Liver (tissue), 9 donors: Measurements from ENCODE around the gene SELENOM. TPM values are rescaled to one million over a fixed set of nuclear protein-coding genes. Genes with fewer than 3 reads are reported as not detected.
A peak's percentile ranks its signal among the peaks of the same experiment; 100 is the strongest.

ENCODE experiments used
- DNase-seq: peaks from one replicate; pipeline ENCODE4 v3.0.0-alpha.2; 2017; ENCODE audit warnings: low spot score
- H3K27ac ChIP-seq, 2 donors: one replicate each; pipeline ENCODE4 v1.7.0; 2013; ENCODE audit warnings: inconsistent platforms in 2 of 2, low read length in 2 of 2, control low read depth in 1 of 2, low read depth in 1 of 2, mild to moderate bottlenecking in 1 of 2
- H3K27me3 ChIP-seq, 4 donors: one replicate each; pipeline versions ENCODE4 v1.6.1 to v1.7.0; 2013; ENCODE audit warnings: low read length in 3 of 4, inconsistent platforms in 1 of 4, mild to moderate bottlenecking in 1 of 4, moderate library complexity in 1 of 4; ENCODE audit not compliant: control insufficient read depth in 4 of 4, insufficient read depth in 4 of 4
- H3K36me3 ChIP-seq, 4 donors: one replicate each; pipeline versions ENCODE4 v1.6.1 to v1.7.0; 2013; ENCODE audit warnings: low read length in 3 of 4, mild to moderate bottlenecking in 3 of 4, low read depth in 1 of 4, moderate library complexity in 1 of 4; ENCODE audit not compliant: control insufficient read depth in 4 of 4, insufficient read depth in 3 of 4
- H3K4me1 ChIP-seq, 4 donors: one replicate each; pipeline versions ENCODE4 v1.6.1 to v1.7.0; 2013; ENCODE audit warnings: low read length in 3 of 4, mild to moderate bottlenecking in 3 of 4, moderate library complexity in 1 of 4; ENCODE audit not compliant: control insufficient read depth in 4 of 4, insufficient read depth in 4 of 4
- H3K4me3 ChIP-seq, 3 donors: one replicate each; pipeline versions ENCODE4 v1.6.1 to v1.7.0; 2013; ENCODE audit warnings: low read length in 3 of 3, control low read depth in 1 of 3, low read depth in 1 of 3, mild to moderate bottlenecking in 1 of 3
- H3K9ac ChIP-seq, 2 donors: one replicate each; pipeline ENCODE4 v1.7.0; 2013; ENCODE audit warnings: low read length in 2 of 2, mild to moderate bottlenecking in 2 of 2, moderate library complexity in 2 of 2, control low read depth in 1 of 2, low read depth in 1 of 2
- H3K9me3 ChIP-seq, 4 donors: one replicate each; pipeline versions ENCODE4 v1.6.1 to v1.7.0; 2013; ENCODE audit warnings: low read length in 3 of 4; ENCODE audit not compliant: control insufficient read depth in 4 of 4
- ATF3 ChIP-seq: IDR thresholded peaks from 2 replicates; pipeline ENCODE4 v1.6.1; 2016; ENCODE audit warnings: antibody characterized with exemption
- CTCF ChIP-seq: fragments of 150-350 bp; IDR thresholded peaks from 2 replicates; pipeline ENCODE4 v1.5.1; 2017; ENCODE audit warnings: improper control_type of control experiment, low read depth, low read length; ENCODE audit not compliant: missing input control
- GABPA ChIP-seq, 2 donors: IDR thresholded peaks in 1 of 2; conservative IDR thresholded peaks in 1 of 2; 2 replicates each; pipeline ENCODE4 v1.6.1; 2016; ENCODE audit warnings: antibody characterized with exemption in 2 of 2, mild to moderate bottlenecking in 1 of 2, moderate library complexity in 1 of 2
- HNF4A ChIP-seq, 2 donors: conservative IDR thresholded peaks; 2 replicates each; pipeline ENCODE4 v1.6.1; 2016; ENCODE audit warnings: antibody characterized with exemption in 2 of 2, mild to moderate bottlenecking in 2 of 2
- HNF4G ChIP-seq: IDR thresholded peaks from 2 replicates; pipeline ENCODE4 v1.6.1; 2016; ENCODE audit warnings: antibody characterized with exemption
- JUND ChIP-seq, 2 donors: IDR thresholded peaks; 2 replicates each; pipeline ENCODE4 v1.6.1; 2016; ENCODE audit warnings: antibody characterized with exemption in 2 of 2
- MAX ChIP-seq: IDR thresholded peaks from 2 replicates; pipeline ENCODE4 v1.6.1; 2016; ENCODE audit warnings: antibody characterized with exemption
- NR2F2 ChIP-seq: IDR thresholded peaks from 2 replicates; pipeline ENCODE4 v1.6.1; 2016; ENCODE audit warnings: antibody characterized with exemption
- RAD21 ChIP-seq, 2 donors: IDR thresholded peaks; 2 replicates each; pipeline ENCODE4 v1.6.1; 2016; ENCODE audit warnings: antibody characterized with exemption in 2 of 2, mild to moderate bottlenecking in 2 of 2
- REST ChIP-seq: IDR thresholded peaks from 2 replicates; pipeline ENCODE4 v1.6.1; 2016; ENCODE audit warnings: antibody characterized with exemption, mild to moderate bottlenecking
- RXRA ChIP-seq, 2 donors: IDR thresholded peaks; 2 replicates each; pipeline ENCODE4 v1.6.1; 2017 to 2018; ENCODE audit warnings: antibody characterized with exemption in 2 of 2, mild to moderate bottlenecking in 1 of 2
- SP1 ChIP-seq: IDR thresholded peaks from 2 replicates; pipeline ENCODE4 v1.6.1; 2018; ENCODE audit warnings: antibody characterized with exemption, mild to moderate bottlenecking
- TAF1 ChIP-seq: conservative IDR thresholded peaks from 2 replicates; pipeline ENCODE4 v1.6.1; 2016; ENCODE audit warnings: antibody characterized with exemption, mild to moderate bottlenecking
- YY1 ChIP-seq: IDR thresholded peaks from 2 replicates; pipeline ENCODE4 v1.6.1; 2016; ENCODE audit warnings: antibody characterized with exemption, mild to moderate bottlenecking
- ZBTB33 ChIP-seq: IDR thresholded peaks from 2 replicates; pipeline ENCODE4 v1.6.1; 2016; ENCODE audit warnings: antibody characterized with exemption
- WGBS: extraction: QIAGEN DNeasy Blood & Tissue Kit; methylation state at CpG from one replicate; pipeline ENCODE4 v1.1.7; 2013; 5-methylcytosine and 5-hydroxymethylcytosine counted together
- polyA plus RNA-seq, 2 donors: library from polyadenylated mRNA; stranded (reverse) in 1 of 2; unstranded in 1 of 2; fragments of 200-250 nt in 1 of 2; fragments of >200 nt in 1 of 2; fragmentation: Nextera tagmentation in 1 of 2; extraction: Ambion mirVana in 1 of 2; gene quantifications; one replicate each; pipeline versions ENCODE4 v1.2.1 to v1.2.3, GENCODE V29; 2013 to 2015
- total RNA-seq, 2 donors: library from RNA; depleted of rRNA; stranded (reverse); fragments of >200 nt; gene quantifications; one replicate each; pipeline ENCODE4 v1.2.3, GENCODE V29; 2014
- donor health status: healthy.
- donor health status: healthy.
- donor health status: healthy.
- donor health status: healthy.
- donor health status: healthy.

Gene SELENOM
- total and polyA plus RNA-seq, 4 donors, result 3.0 to 17.3 (median 12.2) TPM

GRCh38 chr22:31155422-31155821, 48.1 kb upstream of the SELENOM start:
- no peaks in the 10 kb centered on the region for H3K36me3 ChIP-seq
- no peak overlapping the region for H3K9ac ChIP-seq
- no peak overlapping the region for H3K27ac ChIP-seq
- no peaks in the 10 kb centered on the region for H3K27me3 ChIP-seq
- 45% methylated on average over 3 of the region's 3 CpGs for WGBS
- no peaks in the 10 kb centered on the region for H3K4me1 ChIP-seq
- TF ChIP-seq NR2F2 (peak; percentile 65), HNF4A (conservative IDR thresholded peaks at IDR 0.05) (no peak), RXRA (IDR thresholded peaks at IDR 0.05) (peak in 1 of 2 donors; percentile 7), TAF1 (no peak), JUND (IDR thresholded peaks at IDR 0.05) (peak in 1 of 2 donors; percentile 11)
- no peak overlapping the region for H3K4me3 ChIP-seq
- H3K9me3 ChIP-seq, result no peaks in the 10 kb centered on the region
- no peak for DNase-seq

- H3K27ac ChIP-seq, result no peak overlapping the region
- H3K9me3 ChIP-seq, result no peaks in the 10 kb centered on the region
- H3K4me1 ChIP-seq, result no peaks in the 10 kb centered on the region
- H3K36me3 ChIP-seq, result no peaks in the 10 kb centered on the region
- no peak for DNase-seq
- no peak overlapping the region for H3K9ac ChIP-seq
- H3K27me3 ChIP-seq, result no peaks in the 10 kb centered on the region
- TF ChIP-seq HNF4A (conservative IDR thresholded peaks at IDR 0.05), result no peak
- TF ChIP-seq RAD21 (IDR thresholded peaks at IDR 0.05), result no peak
- no peak for TF ChIP-seq ATF3
- TF ChIP-seq MAX, result no peak
- no peak for TF ChIP-seq HNF4G
- no peak for TF ChIP-seq REST
- TF ChIP-seq YY1, result no peak
- TF ChIP-seq GABPA (IDR thresholded peaks at IDR 0.05 in 1 of 2, conservative IDR thresholded peaks at IDR 0.05 in 1 of 2), result no peak
- TF ChIP-seq CTCF, result no peak
- WGBS, result 89% methylated on average over 1 of the region's 1 CpG
- H3K4me3 ChIP-seq, result no peak overlapping the region
Observed at GRCh38 chr22:31154975-31155374, 47.6 kb upstream of the SELENOM start.

GRCh38 chr22:31153357-31153756, 46.0 kb upstream of the SELENOM start:
- Histone ChIP-seq H3K9me3 (no peaks in the 10 kb centered on the region), H3K36me3 (no peaks in the 10 kb centered on the region), H3K9ac (no peak overlapping the region), H3K27ac (no peak overlapping the region), H3K27me3 (no peaks in the 10 kb centered on the region), H3K4me3 (no peak overlapping the region), H3K4me1 (no peaks in the 10 kb centered on the region)
- DNase-seq, result no peak
- 71% methylated on average over 3 of the region's 3 CpGs for WGBS
- TF ChIP-seq REST (no peak), HNF4A (conservative IDR thresholded peaks at IDR 0.05) (no peak), ZBTB33 (no peak), RAD21 (IDR thresholded peaks at IDR 0.05) (no peak), SP1 (no peak), GABPA (IDR thresholded peaks at IDR 0.05 in 1 of 2, conservative IDR thresholded peaks at IDR 0.05 in 1 of 2) (no peak), ATF3 (no peak), MAX (no peak), HNF4G (no peak), RXRA (IDR thresholded peaks at IDR 0.05) (no peak)
